LoVo (cell line): ENCODE results near the gene OAT.
A peak's percentile ranks its signal among the peaks of the same experiment; 100 is the strongest.

Source experiments
- DNase-seq: peaks from one replicate; pipeline ENCODE4 v3.0.0-alpha.2; 2016; ENCODE audit warnings: low spot score

OAT gene

GRCh38 chr10:124402273-124402672 lies 16.4 kb downstream of the OAT start:
- no peak for DNase-seq

GRCh38 chr10:124401633-124402032 lies 17.1 kb downstream of the OAT start:
- no peak for DNase-seq

- DNase-seq, result no peak
Measured at GRCh38 chr10:124394583-124394982, 24.1 kb downstream of the OAT start.

GRCh38 chr10:124392626-124393342 lies 25.9 kb downstream of the OAT start:
- DNase-seq, result no peak

- DNase-seq, result no peak
Measured at GRCh38 chr10:124390471-124391187, 28.1 kb downstream of the OAT start.

- DNase-seq, result no peak
Measured at GRCh38 chr10:124389613-124390361, 28.9 kb downstream of the OAT start.

- DNase-seq, result peak; percentile 89
Measured at GRCh38 chr10:124388823-124389612, 29.7 kb downstream of the OAT start.

GRCh38 chr10:124388476-124388822 lies 30.3 kb downstream of the OAT start:
- no peak for DNase-seq

GRCh38 chr10:124387078-124387874 lies 31.4 kb downstream of the OAT start:
- no peak for DNase-seq

GRCh38 chr10:124386186-124387077 lies 32.3 kb downstream of the OAT start:
- DNase-seq, result no peak

GRCh38 chr10:124385627-124386185 lies 33.0 kb downstream of the OAT start:
- DNase-seq, result no peak

- DNase-seq, result no peak
Measured at GRCh38 chr10:124384591-124385190, 34.0 kb downstream of the OAT start.

GRCh38 chr10:124384172-124384571 lies 34.6 kb downstream of the OAT start:
- no peak for DNase-seq

GRCh38 chr10:124383496-124383895 lies 35.2 kb downstream of the OAT start:
- DNase-seq, result no peak

- no peak for DNase-seq
Measured at GRCh38 chr10:124381011-124381611, 37.6 kb downstream of the OAT start.

GRCh38 chr10:124380256-124380995 lies 38.3 kb downstream of the OAT start:
- DNase-seq, result no peak

GRCh38 chr10:124379609-124380193 lies 39.0 kb downstream of the OAT start:
- DNase-seq, result no peak

- DNase-seq, result peak; percentile 38
Measured at GRCh38 chr10:124378881-124379471, 39.7 kb downstream of the OAT start.
